Globus pallidus (tissue), 1 donor: ENCODE measurements around the gene MESD.
"Not testable (repeated sequence)": the region's sequence is repeated elsewhere in the genome, so short reads cannot be mapped to it uniquely, and the experiment has no call there.

Source experiments
- DNase-seq: peaks from one replicate; pipeline ENCODE4 v3.0.0-alpha.2; 2015; ENCODE audit warnings: low spot score

The MESD gene

GRCh38 chr15:80965454-80965853, 24.2 kb downstream of the MESD start:
- not testable (repeated sequence) for DNase-seq

DNA sequence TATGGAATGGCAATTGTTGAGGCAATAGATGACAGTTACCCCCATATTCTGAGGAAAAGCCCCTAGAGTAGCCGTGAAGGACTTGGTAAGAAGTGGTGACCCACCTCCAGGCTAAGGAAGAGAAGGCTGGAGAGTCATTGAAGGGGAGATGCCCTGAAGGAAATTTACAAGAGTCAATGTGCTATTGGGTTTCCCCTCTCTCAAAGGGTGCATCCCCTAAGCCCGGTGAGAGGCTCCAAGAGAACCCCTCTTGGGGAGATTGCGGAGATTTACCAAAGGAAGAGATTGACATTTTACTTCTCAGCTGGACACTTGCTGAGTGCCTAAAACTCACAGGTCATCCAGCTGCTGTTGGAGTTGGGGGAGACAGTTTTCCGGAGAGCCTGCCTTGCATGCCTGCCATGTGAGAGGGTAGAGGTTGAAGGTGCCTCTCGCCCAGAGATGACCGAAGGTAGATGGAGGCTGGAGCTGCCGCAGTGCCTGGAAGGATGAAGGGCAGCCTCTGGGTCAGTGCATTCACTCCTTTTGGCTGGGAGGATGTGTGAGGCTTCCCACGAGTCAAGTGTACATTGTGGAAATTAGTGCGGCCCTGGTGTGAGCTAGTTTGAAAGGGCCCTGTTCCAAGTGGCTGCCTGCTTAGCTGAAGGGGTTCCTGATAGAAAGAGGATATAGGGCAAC, 30.7 kb downstream of the MESD start:
- DNase-seq = no peak

DNA sequence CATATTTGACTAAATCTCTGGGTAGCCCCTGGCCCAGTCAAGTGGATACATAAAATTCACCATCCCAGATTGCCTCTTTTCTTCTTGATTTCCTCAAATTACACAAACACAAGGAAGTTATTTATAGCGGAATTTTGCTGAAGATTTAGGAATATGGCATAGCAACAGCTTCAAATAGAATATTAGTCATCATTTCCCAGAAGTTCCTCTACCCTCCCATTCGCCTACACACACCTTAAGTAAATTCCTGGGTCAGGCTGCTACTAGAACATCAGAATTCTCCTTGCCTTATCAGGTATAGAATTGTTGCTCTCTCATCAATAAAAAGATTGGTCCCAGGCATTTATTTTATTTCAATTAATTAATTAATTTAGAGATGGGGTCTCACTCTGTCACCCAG, 31.6 kb downstream of the MESD start:
- DNase-seq = no peak

GRCh38 chr15:80957556-80957955, 32.1 kb downstream of the MESD start:
- DNase-seq = no peak

DNA sequence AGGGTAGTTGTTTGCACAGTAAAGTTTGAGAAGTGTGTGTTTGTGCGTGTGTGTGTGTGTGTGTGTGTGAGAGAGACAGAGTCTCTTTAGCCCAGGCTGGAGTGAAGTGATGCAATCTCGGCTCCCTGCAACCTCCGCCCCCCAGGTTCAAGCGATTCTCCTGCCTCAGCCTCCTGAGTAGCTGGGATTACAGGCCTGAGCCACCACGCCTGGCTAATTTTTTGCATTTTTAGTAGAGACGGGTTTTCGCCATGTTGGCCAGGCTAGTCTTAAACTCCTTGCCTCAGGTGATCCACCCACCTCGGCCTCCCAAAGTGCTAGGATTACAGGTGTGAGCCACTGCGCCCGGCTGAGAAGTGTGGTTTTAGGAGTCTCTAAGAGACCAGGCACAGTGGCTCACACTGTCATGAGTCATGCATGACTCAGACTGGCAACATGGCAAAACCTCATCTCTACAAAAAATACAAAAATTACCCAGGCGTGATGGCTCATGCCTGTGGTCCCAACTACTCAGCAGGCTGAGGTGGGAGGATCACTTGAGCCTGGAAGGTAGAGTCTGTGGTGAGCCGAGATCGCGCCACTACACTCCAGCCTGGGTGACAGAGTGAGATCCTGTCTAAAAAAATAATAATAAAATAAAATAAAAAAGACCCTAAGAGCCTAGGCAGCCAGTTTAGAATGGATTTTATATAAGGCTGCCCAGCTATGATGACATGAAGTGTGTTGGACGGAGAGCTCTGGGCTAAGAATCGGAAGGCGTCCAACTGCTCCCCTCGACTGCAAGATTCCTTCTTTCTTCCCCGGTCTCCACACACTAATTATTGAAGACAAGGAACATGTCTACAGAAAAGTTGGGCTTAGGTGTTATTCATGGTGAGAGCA, 33.8 kb downstream of the MESD start:
- not testable (repeated sequence) for DNase-seq

- no peak for DNase-seq
Observed at GRCh38 chr15:80953953-80954778, 35.5 kb downstream of the MESD start.

DNA sequence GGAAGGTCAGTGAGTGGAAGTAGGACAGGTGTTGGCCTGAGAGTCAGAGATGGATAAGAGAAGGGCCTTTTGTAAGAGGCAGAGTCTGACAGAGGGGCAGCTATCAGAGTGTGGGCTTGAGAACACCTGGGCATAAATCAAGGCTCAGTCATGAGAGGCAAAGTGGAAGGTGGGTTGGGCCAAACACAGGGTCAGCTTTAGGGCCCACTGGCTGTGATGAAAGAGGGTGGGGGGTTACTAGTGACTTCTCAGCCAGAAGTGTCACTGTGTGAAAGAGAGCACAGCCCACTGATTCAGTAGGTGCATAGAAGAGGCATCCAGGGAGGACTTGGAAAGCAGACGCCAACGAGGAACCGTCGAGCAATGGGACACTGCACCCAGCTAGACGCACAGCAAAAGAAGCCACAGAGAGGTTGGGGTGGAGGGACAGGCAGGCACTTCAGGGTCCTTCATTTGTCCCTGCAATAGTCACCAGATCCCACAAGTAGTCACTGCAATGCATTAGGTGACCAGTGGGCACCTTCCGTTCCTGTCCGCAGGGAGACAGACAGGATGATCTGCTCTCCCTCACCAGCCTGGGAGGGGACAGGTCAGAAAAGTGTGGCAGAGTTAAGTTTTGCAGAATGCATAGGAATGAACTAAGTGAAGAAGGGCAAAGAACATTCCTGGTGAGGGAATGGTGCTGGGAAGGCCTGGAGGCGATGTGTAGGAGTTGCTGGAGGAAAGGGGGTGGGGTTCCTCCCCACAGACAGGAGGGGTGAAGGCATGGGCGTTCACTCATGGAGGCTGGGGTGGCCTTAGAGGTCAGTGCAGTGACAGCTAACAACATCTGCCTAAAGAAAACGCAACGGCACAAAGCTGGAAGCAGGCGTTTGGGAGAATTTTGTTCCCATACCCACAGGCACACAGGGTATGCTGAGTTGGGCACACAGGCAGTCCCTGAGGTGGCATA, 36.3 kb downstream of the MESD start:
- DNase-seq = no peak

- no peak for DNase-seq
Observed at GRCh38 chr15:80951941-80952340, 37.7 kb downstream of the MESD start.

DNA sequence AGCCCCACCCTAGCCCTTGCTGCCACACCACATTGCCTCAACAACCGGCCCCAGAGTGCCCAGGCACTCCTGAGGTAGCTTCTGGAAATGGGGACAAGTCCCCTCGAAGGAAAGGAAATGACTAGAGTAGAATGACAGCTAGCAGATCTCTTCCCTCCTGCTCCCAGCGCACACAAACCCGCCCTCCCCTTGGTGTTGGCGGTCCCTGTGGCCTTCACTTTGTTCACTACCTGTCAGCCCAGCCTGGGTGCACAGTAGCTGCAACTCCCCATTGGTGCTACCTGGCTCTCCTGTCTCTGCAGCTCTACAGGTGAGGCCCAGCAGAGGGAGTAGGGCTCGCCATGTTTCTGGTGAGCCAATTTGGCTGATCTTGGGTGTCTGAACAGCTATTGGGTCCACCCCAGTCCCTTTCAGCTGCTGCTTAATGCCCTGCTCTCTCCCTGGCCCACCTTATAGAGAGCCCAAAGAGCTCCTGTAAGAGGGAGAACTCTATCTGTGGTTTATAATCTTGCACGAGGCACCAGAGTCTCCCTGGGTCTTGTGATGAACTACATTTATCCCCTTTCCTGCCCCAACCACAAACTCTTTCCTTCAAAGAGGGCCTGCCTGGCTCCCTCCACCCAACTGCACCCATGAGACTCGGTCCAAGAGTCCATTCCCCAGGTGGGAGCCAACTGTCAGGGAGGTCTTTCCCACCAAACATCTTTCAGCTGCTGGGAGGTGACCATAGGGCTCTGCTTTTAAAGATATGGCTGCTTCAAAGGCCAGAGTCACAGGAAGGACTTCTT, 39.1 kb downstream of the MESD start:
- no peak for DNase-seq

- no peak for DNase-seq
Observed at GRCh38 chr15:80949756-80950155, 39.9 kb downstream of the MESD start.

GRCh38 chr15:80948651-80949292, 40.8 kb downstream of the MESD start:
- DNase-seq = no peak

DNA sequence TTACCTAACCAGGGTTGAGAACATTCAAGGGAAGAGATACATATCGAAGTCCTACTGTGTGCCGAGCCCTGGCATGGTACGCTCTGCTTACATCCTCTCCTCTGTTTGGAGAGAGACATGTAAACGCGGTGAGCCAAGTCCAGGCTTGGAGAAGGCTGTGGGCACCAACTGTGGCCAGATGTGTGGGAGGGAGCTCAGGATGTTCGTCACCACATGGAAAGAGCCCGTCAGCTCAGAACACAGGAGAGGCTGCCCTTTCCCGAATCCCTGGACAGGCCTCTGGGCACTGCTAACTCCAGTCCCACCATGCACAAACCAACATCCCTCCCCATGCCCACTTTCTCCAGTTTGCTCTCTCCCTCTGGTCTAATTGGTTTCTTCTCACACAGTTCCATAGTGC, 43.0 kb downstream of the MESD start:
- DNase-seq = no peak

- no peak for DNase-seq
Observed at GRCh38 chr15:80945605-80946004, 44.0 kb downstream of the MESD start.

DNA sequence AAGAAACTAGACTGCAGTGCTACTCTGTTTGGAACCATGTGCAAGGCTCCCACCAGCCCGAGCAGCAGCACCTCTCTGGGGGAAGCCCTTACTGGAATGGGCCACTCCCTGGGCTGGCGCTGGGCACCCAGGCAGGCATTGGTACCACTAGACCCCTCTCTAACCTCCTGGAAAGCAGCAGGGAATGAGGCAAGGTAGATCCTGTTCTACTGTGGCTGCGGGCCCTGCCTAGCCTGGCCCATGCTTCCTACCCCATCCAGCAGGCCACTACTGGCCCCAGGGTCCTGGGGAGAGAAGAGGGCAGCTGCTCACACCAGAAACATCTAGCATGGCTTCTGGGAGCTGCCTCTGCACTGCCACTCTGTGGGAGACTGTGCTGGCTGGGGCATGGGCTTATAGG, 44.8 kb downstream of the MESD start:
- DNase-seq = no peak

GRCh38 chr15:80942746-80943565, 46.7 kb downstream of the MESD start:
- no peak for DNase-seq

GRCh38 chr15:80942266-80942665, 47.4 kb downstream of the MESD start:
- DNase-seq = no peak

DNA sequence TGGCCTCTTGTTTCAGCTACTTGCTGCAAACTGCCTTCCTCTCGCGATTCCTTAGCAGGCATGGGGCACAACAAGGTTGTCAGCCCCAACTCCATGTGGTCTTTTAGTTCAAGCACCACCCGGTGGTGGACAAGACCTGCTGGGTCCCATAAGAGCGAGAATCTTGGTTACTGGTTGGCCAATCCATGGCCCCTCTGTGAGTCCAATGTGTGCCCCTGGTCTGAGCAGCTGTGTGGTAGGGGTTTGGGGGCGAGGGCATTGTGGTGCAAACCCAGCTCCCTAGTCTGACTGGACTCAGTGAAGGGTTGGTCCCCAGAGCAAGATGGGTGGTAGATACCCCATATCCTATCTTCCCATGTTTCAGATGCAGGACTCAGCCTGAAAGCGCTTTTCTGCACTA, 48.8 kb downstream of the MESD start:
- no peak for DNase-seq

GRCh38 chr15:80940331-80940730, 49.3 kb downstream of the MESD start:
- no peak for DNase-seq

GRCh38 chr15:80939216-80939615, 50.4 kb downstream of the MESD start:
- no peak for DNase-seq
